ENCODE measurements around the gene PC.

PC gene

DNA sequence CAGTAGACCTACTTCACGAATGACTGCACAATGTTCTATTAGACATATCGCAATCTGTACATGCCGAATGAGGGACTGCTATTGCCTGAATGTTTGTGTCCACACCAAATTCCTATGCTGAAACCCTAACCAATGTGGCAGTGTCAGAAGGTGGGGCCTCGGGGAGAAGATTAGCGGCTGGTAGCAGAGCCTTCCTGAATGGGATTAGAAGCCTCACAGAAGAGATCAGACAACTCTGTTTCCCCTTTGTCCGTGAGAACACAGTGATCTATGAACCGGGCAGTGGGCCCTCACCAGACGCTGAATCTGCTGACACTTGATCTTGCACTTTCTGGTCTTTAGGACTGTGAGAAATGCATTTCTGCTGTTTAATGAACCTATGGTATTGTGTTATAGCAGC, 68.2 kb downstream of the PC start:
- Mint-ChIP-seq H3K9me3 (no peaks in the 10 kb centered on the region), H3K27me3 (no peaks in the 10 kb centered on the region), H3K4me1 (peaks cover 9% of the 10 kb centered on the region), H3K27ac (no peak overlapping the region), H3K4me3 (no peak overlapping the region)
- no peak for ATAC-seq
- DNase-seq = no peak

DNA sequence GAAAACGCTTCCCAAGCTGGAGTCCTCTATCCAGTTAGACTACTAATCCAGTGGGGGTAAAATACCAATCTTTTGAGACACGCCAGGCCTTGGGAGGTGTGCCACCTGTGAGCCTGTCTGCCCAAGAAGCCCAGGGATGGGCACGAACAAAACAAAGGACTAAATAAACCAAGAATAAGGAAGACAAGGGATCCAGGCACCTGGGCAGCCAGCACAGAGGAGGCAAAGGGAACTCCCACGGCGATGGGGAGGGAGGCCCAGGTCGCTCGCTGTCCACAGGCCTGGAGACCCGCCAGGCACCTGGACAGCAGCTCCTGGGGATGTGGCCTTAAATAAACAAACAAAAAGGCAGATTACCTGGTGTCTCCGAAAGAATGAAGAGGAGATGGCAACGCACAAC, 69.9 kb downstream of the PC start:
- H3K4me1 Mint-ChIP-seq = peaks cover 12% of the 10 kb centered on the region
- no peak for ATAC-seq
- DNase-seq = no peak
- no peaks in the 10 kb centered on the region for H3K9me3 Mint-ChIP-seq
- H3K27me3 Mint-ChIP-seq = no peaks in the 10 kb centered on the region
- H3K27ac Mint-ChIP-seq = no peak overlapping the region
- H3K4me3 Mint-ChIP-seq = no peak overlapping the region

- ATAC-seq (no peak), DNase-seq (no peak)
- Mint-ChIP-seq H3K27me3 (peaks cover 5% of the 10 kb centered on the region), H3K9me3 (no peaks in the 10 kb centered on the region), H3K4me1 (peaks cover 20% of the 10 kb centered on the region), H3K4me3 (no peak overlapping the region), H3K27ac (no peak overlapping the region)
Observed at GRCh38 chr11:66887526-66887925, 70.7 kb downstream of the PC start.

DNA sequence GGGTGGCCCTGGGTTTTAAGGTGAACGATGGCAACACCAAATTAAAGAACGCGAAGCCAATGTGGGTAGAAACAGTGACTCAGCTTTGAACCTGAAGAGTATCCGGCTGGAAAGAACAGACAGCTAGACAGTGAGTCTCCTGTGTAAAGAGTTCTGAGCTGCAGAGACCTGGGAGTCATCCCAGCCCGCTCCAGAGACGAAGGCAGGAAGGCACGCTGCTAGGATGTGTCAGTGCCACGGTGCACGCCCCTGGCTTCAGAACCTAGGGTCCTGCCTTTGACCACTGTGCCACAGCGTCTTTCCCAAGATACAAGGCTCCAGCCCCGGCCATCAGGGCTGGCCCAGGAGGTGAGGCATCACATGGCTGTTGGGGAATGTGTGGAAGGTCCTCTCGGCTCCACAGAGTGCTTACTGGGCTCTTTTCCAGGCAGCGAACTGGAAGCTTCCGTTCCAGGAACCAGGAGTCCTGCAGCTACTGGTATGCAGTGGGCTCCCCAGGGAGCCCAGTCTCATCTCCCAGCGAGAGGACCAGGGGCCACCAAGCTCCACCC, 71.4 kb downstream of the PC start:
- DNase-seq = no peak
- no peak for ATAC-seq
- Mint-ChIP-seq H3K27ac (no peak overlapping the region), H3K4me1 (peaks cover 13% of the 10 kb centered on the region), H3K4me3 (no peak overlapping the region), H3K27me3 (peaks cover 6% of the 10 kb centered on the region), H3K9me3 (no peaks in the 10 kb centered on the region)

DNA sequence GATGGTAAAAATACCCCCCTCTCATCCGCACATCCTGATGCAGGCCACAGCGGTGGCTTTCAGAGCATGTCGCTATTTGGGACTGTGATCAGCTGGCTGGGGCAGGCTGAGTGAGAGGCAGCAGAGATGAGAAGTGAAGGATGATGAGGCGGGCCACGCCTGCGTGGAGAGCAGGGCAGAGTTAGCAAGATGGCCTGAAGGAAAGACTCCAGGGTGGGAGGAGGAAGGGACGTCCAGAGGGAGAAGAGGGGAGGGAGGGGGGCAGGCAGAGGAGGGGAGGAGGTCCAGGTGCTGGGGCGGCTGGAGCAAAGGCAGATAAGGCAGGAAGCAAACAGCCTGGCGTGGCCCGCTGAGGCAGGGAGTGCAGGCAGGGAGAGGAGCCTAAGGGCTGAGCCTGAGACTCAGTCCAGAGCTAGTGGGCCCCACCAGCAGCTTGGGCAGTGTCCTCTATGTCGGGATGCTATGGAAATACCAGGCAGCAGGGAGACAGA, 72.2 kb downstream of the PC start:
- H3K27ac Mint-ChIP-seq = peak overlapping the region; percentile 37 to 55
- H3K4me3 Mint-ChIP-seq = no peak overlapping the region
- DNase-seq (no peak), ATAC-seq (no peak)
- peaks cover 18% of the 10 kb centered on the region for H3K4me1 Mint-ChIP-seq
- H3K9me3 Mint-ChIP-seq = no peaks in the 10 kb centered on the region
- peaks cover 6% of the 10 kb centered on the region for H3K27me3 Mint-ChIP-seq

DNA sequence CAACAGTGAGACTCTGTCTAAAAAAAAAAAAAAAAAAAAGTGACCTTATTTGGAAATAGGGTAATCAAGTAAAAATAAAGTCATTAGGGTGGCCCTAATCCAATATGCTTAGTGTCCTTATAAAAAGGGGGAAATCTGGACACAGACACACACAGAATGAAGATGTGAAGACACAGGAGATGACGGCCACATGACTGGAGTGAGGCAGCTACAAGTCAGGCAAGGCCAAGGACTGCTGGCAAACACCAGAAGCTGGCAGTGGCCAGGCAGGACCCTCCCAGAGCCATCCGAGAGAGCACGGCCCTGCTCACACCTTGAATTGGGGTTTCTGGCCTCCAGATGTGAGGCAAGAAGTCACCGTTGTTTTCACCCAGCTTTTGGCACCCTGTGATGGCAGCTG, 72.7 kb downstream of the PC start:
- peaks cover 6% of the 10 kb centered on the region for H3K27me3 Mint-ChIP-seq
- H3K9me3 Mint-ChIP-seq = no peaks in the 10 kb centered on the region
- ATAC-seq = no peak
- DNase-seq = no peak
- H3K4me1 Mint-ChIP-seq = peaks cover 23% of the 10 kb centered on the region
- no peak overlapping the region for H3K27ac Mint-ChIP-seq
- no peak overlapping the region for H3K4me3 Mint-ChIP-seq

- no peak for DNase-seq
- H3K4me3 Mint-ChIP-seq = no peak overlapping the region
- peaks cover 6% of the 10 kb centered on the region for H3K27me3 Mint-ChIP-seq
- H3K4me1 Mint-ChIP-seq = peaks cover 29% of the 10 kb centered on the region
- ATAC-seq = no peak
- no peaks in the 10 kb centered on the region for H3K9me3 Mint-ChIP-seq
- no peak overlapping the region for H3K27ac Mint-ChIP-seq
Observed at GRCh38 chr11:66884443-66884842, 73.7 kb downstream of the PC start.

- ATAC-seq (peak; percentile 83), DNase-seq (peak; percentile 60 to 62)
- Mint-ChIP-seq H3K4me3 (peak overlapping the region in 1 of 2 donors; percentile 25), H3K9me3 (no peaks in the 10 kb centered on the region), H3K27ac (peak overlapping the region in 1 of 2 donors; percentile 55), H3K4me1 (peaks cover 29% of the 10 kb centered on the region), H3K27me3 (peaks cover 6% of the 10 kb centered on the region)
Observed at GRCh38 chr11:66883016-66883965, 74.9 kb downstream of the PC start.

DNA sequence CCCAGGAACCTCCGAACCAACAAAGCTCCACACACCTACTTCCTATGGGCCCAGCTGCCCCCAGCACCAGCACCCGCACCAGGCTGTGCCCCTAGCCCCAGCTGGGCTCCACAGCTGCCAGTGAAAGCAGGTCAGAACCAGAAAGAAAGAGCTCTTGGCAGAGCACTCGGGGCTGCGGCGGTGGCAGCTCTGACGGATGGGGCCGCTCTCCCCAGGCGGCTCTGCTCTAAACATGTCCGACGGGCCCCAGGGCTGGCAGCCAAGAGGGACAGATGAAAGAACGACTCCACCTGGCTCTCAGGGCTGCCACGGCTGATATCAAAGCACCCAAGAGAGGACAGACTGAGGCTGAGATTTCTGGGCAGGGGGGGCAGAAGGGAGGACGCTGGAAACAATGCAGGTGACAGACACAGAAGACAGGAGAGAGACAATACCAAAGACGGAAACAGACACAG, 75.6 kb downstream of the PC start:
- Mint-ChIP-seq H3K4me1 (peaks cover 29% of the 10 kb centered on the region), H3K27me3 (peaks cover 6% of the 10 kb centered on the region), H3K9me3 (no peaks in the 10 kb centered on the region), H3K27ac (peak overlapping the region in 1 of 2 donors; percentile 77), H3K4me3 (no peak overlapping the region)
- ATAC-seq = no peak
- no peak for DNase-seq

GRCh38 chr11:66881927-66882452, 76.2 kb downstream of the PC start:
- DNase-seq (no peak), ATAC-seq (no peak)

GRCh38 chr11:66881451-66881835, 76.7 kb downstream of the PC start:
- Mint-ChIP-seq H3K4me1 (peaks cover 29% of the 10 kb centered on the region), H3K27ac (no peak overlapping the region), H3K9me3 (no peaks in the 10 kb centered on the region), H3K4me3 (no peak overlapping the region), H3K27me3 (peaks cover 6% of the 10 kb centered on the region)
- no peak for DNase-seq
- no peak for ATAC-seq

More at GRCh38 chr11:66881927-66882452, 76.2 kb downstream of the PC start:
- H3K27me3 Mint-ChIP-seq = peaks cover 6% of the 10 kb centered on the region
- peaks cover 29% of the 10 kb centered on the region for H3K4me1 Mint-ChIP-seq
- no peak overlapping the region for H3K4me3 Mint-ChIP-seq
- H3K27ac Mint-ChIP-seq = no peak overlapping the region
- H3K9me3 Mint-ChIP-seq = no peaks in the 10 kb centered on the region

DNA sequence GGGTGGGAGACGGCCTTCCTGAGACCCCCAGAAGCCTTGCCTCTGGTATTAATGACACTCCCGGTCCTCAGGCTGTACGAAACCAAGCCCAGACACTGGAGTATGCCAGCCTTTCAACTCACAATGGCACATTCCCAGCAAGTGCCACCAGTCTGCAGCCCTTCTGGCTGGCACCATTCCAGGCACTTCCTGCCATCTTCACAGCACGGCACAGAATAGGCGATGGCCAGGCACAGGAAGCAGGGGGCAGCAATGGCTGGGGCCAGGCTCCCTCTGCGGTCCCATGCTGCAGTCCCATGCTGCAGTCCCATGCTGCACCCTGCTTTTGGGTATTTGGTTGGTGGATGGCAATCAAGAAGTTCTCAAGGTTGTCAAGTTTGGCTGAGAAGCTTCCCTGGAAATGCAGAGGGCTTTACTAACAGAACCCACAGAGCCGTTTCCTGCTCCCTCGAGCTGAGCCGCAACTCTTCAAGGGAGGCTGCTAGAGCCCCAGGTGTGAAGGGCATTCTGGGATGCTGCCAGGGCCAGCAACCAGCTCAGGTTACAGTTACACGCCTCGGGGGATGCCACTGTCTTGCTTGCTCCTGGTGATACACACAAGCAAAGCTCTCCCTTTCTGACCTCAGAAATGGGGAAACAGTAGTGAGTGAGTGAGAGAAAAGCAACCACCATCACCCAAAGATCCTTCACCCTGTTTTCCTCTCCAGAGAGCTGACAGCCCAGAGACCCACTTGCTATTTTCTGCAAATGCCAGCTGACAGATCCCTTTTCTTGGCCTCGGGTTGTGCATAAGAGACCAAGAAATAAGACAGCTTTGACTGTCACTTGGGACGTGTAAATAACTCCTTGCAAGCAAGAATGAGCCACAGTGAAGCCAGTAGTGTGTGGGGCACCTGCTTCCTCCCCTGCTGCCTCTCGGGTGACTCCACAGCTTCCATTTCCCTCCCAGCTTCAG, 77.4 kb downstream of the PC start:
- Mint-ChIP-seq H3K9me3 (no peaks in the 10 kb centered on the region), H3K27me3 (peaks cover 6% of the 10 kb centered on the region), H3K4me1 (peaks cover 29% of the 10 kb centered on the region), H3K4me3 (no peak overlapping the region), H3K27ac (no peak overlapping the region)
- no peak for DNase-seq
- ATAC-seq = no peak

GRCh38 chr11:66879999-66880398, 78.2 kb downstream of the PC start:
- no peaks in the 10 kb centered on the region for H3K9me3 Mint-ChIP-seq
- peaks cover 29% of the 10 kb centered on the region for H3K4me1 Mint-ChIP-seq
- H3K27ac Mint-ChIP-seq = no peak overlapping the region
- H3K27me3 Mint-ChIP-seq = peaks cover 6% of the 10 kb centered on the region
- no peak for DNase-seq
- no peak for ATAC-seq
- H3K4me3 Mint-ChIP-seq = no peak overlapping the region

DNA sequence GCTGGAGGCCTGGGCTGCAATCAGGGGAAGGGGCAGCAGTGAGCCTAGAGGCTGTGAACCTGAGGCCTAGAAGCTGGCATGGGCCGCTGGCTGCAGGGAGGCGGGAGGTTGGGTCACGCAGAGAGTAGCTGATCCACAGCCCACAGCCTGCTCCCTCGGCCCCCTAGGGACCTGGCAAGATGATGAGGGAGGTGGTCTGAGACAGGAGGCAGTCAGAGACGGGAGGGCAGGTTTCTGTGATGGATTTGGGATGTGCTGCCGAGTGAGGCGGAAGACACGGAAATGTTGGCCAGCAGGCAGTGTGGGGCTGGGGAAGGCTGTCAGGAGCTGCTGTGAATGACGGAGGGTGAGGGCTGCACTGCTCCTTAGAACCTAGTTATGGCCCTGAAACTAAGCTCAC, 78.6 kb downstream of the PC start:
- DNase-seq (no peak), ATAC-seq (no peak)
- peaks cover 29% of the 10 kb centered on the region for H3K4me1 Mint-ChIP-seq
- no peak overlapping the region for H3K27ac Mint-ChIP-seq
- no peak overlapping the region for H3K4me3 Mint-ChIP-seq
- peaks cover 6% of the 10 kb centered on the region for H3K27me3 Mint-ChIP-seq
- no peaks in the 10 kb centered on the region for H3K9me3 Mint-ChIP-seq

DNA sequence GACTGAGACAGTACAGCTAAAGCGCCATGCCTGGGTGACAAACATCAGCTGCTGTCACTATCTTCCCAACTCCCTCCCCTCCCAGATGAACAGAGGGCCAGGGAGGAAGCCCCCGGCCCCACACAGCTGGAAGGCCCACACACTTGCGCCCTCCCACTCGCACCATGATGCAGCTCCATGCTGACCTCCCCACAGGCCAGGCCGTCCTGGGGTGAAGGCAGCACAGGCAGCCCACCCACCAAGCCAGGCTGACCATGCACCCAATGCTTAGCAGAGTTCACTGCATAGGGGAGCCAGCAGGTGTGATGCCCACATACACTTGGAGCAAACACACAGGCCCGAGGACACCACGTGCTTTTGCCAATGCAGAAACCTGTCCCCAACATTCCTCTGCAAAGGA, 79.2 kb downstream of the PC start:
- Mint-ChIP-seq H3K9me3 (no peaks in the 10 kb centered on the region), H3K27me3 (peaks cover 6% of the 10 kb centered on the region), H3K4me1 (peaks cover 29% of the 10 kb centered on the region), H3K4me3 (no peak overlapping the region), H3K27ac (no peak overlapping the region)
- ATAC-seq (no peak), DNase-seq (no peak)
